HL-60 (cell line): ENCODE results near the gene C14orf93.

Experiments
- DNase-seq, 2 experiments: peaks; one replicate each; pipeline ENCODE4 v3.0.0-alpha.2; 2010 to 2020; ENCODE audit warnings: low read depth in 1 of 2, low spot score in 1 of 2
- H3K27ac ChIP-seq: fragments of 250-450 bp; sonication (Bioruptor Pico); replicated peaks from 2 replicates; pipeline ENCODE4 v1.5.1; 2020; ENCODE audit warnings: mild to moderate bottlenecking, moderate library complexity
- H3K27me3 ChIP-seq: fragments of 250-450 bp; sonication (Bioruptor Pico); 2 replicates; pipeline ENCODE4 v1.5.1; 2021; ENCODE audit warnings: mild to moderate bottlenecking, moderate library complexity; ENCODE audit not compliant: insufficient read depth, poor library complexity, severe bottlenecking
- H3K4me3 ChIP-seq: replicated peaks from 2 replicates; pipeline ENCODE4 v1.5.1; 2011; ENCODE audit warnings: mild to moderate bottlenecking, control low read depth, low read length; ENCODE audit not compliant: insufficient read depth
- CTCF ChIP-seq: IDR thresholded peaks from one replicate; pipeline ENCODE4 v1.5.1; 2011; ENCODE audit warnings: low read length, control low read depth, inconsistent platforms; ENCODE audit not compliant: insufficient read depth
- GABPA ChIP-seq: IDR thresholded peaks from 2 replicates; pipeline ENCODE4 v1.6.1; 2012; ENCODE audit warnings: low read depth
- POLR2AphosphoS5 ChIP-seq: IDR thresholded peaks from 2 replicates; pipeline ENCODE4 v1.6.1; 2012; ENCODE audit warnings: low read depth
- REST ChIP-seq: IDR thresholded peaks from 2 replicates; pipeline ENCODE4 v1.6.1; 2012; ENCODE audit warnings: low read depth; ENCODE audit not compliant: insufficient replicate concordance
- SPI1 ChIP-seq: IDR thresholded peaks from 2 replicates; pipeline ENCODE4 v1.6.1; 2012; ENCODE audit warnings: low read depth, mild to moderate bottlenecking, borderline replicate concordance

C14orf93 gene

GRCh38 chr14:23052182-23052623 is 42.3 kb upstream of the C14orf93 start:
- no peaks in the 10 kb centered on the region for H3K27me3 ChIP-seq
- no peak for DNase-seq
- TF ChIP-seq CTCF (no peak), SPI1 (no peak), REST (no peak)
- no peak overlapping the region for H3K27ac ChIP-seq
- H3K4me3 ChIP-seq: no peak overlapping the region

- Histone ChIP-seq H3K4me3 (no peak overlapping the region), H3K27ac (no peak overlapping the region), H3K27me3 (no peaks in the 10 kb centered on the region)
- TF ChIP-seq CTCF: no peak
- no peak for TF ChIP-seq POLR2AphosphoS5
- no peak for TF ChIP-seq GABPA
- no peak for TF ChIP-seq REST
- TF ChIP-seq SPI1: no peak
- no peak for DNase-seq
These were observed 41.5 kb upstream of the C14orf93 start for GRCh38 chr14:23051141-23052057.

- no peak for DNase-seq
- Histone ChIP-seq H3K27me3 (no peaks in the 10 kb centered on the region), H3K27ac (no peak overlapping the region), H3K4me3 (no peak overlapping the region)
- TF ChIP-seq SPI1: no peak
- no peak for TF ChIP-seq POLR2AphosphoS5
- TF ChIP-seq CTCF: no peak
- TF ChIP-seq GABPA: no peak
- no peak for TF ChIP-seq REST
These were observed 39.1 kb upstream of the C14orf93 start for GRCh38 chr14:23049011-23049410.
